Activated CD4-positive, alpha-beta T cell treated with anti-CD3 and anti-CD28 coated beads, Interleukin-2, amount 50 U/mL, for 1 hour (primary cell): ENCODE data around the gene SPEN.

Experiments
- DNase-seq: peaks from one replicate; pipeline ENCODE4 v3.0.0-alpha.2; 2020

Gene SPEN

DNA sequence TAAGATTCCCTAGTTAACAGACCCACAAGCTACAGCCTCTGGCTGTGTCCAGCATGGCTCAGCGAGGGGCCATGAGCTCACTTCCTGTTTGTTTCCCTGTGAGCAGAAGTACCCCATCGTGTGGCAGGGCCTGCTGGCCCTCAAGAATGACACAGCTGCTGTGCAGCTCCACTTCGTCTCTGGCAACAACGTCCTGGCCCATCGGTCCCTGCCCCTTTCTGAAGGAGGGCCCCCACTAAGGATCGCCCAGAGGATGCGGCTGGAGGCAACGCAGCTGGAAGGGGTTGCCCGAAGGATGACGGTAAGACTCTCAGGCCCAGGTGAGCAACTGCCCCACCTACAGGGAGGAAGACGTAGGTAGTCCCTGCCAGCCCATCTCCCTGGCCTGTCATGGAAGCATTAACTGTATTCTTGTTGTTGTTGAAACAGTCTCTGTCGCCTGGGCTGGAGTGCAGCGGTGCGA, 90.2 kb downstream of the SPEN start:
- DNase-seq = no peak

DNA sequence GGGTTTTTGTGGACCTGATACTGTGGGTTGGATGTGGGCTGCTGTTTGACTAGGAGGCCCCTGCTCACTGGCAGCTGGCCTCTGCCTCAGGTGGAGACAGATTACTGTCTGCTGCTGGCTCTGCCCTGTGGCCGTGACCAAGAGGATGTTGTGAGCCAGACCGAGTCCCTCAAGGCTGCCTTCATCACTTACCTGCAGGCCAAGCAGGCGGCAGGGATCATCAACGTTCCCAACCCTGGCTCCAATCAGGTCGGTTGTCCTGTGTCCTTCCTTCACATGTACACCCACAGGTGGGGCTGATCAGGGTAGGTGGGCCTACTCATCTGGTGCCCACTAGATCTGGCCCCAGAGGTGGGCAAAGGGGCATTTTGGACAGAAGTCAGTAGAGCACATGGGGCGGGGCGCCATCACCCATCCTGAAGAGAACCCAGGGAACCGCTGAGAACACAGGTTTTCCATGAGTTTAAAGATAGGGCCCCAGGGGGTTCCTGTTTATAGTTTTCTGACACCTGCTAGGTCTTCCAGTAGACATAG, 91.2 kb downstream of the SPEN start:
- no peak for DNase-seq

- no peak for DNase-seq
Observed at GRCh38 chr1:15939181-15940109, 91.9 kb downstream of the SPEN start.

DNA sequence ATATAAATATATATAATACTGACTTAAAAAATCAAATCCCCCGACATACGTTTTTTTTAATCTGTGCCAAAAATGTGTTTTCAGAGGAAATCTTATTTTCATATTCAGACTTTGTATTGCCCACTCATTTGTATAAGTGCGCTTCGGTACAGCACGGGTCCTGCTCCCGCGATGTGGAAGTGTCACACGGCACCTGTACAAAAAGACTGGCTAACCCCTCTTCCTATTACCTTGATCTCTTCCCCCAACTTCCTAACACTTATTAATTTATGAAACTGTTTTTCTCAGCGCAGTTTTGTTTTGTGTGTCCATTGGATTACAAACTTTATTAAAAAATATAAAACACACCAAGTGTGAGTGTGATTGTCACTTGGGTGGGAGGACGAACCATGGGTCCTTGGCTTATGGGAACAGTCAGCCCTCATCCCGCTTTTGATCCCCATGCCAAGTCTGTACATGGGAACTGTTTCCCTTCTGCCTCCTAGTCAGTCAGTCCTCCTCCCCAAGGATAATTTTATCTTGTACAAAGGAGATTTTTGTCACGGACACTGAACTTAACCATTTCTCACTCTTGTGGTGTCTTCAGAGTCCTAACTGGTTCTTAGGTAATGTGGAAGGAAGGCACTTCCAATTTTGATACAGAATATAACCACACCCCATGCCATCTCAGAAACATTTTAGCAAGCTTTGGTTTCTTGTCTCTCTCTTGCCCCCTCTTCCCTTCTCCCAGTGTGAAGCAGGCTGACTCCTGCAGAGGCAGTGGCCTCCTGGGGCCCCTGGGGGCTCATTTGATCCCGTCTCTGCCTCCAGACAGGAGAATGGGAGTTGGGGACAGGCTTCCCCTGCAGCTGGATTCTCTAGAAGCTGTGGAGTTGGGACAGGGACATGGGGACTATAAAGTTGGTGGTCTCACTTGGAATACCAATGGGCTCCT, 92.9 kb downstream of the SPEN start:
- no peak for DNase-seq

DNA sequence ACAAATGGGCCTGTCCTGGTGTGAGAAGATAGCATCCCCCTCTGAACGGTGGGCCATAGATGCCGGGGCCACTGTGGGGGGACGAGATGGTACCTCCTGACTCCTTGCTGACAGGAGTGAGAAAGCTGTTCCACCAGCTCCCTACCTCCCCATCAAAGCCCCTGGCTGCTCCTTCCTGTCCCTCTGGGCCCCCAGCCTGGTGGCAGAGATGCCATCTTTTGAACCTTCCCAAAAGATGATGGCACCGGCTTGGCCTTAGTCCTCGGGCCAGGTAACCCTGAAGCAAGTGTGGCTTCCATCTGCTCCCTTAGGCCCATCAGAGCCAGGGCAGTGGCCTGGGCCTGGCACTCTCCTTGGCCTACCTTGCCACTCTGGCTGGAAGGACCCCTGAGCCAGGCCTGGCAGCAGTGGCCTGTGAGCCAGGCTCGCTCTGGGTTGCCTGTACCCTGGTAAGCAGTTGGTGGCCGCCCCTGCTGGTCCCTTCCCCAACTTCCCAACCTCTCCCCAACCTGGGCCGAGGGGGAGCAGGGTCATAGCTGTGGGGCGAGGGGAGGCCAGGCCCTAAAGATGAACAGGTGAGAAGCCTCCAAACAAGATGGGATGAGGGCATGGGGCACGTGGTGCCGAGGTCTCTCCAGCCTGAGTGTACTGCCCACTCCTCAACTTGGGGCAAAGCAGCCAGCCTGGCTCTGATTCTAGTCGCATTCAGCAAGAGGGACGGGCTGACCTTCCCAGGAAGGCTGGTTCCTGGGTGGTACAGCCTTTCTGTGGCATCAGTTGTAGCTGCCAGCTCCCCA, 93.7 kb downstream of the SPEN start:
- no peak for DNase-seq

GRCh38 chr1:15941899-15942660, 94.6 kb downstream of the SPEN start:
- DNase-seq = no peak

GRCh38 chr1:15942661-15943327, 95.3 kb downstream of the SPEN start:
- no peak for DNase-seq

DNA sequence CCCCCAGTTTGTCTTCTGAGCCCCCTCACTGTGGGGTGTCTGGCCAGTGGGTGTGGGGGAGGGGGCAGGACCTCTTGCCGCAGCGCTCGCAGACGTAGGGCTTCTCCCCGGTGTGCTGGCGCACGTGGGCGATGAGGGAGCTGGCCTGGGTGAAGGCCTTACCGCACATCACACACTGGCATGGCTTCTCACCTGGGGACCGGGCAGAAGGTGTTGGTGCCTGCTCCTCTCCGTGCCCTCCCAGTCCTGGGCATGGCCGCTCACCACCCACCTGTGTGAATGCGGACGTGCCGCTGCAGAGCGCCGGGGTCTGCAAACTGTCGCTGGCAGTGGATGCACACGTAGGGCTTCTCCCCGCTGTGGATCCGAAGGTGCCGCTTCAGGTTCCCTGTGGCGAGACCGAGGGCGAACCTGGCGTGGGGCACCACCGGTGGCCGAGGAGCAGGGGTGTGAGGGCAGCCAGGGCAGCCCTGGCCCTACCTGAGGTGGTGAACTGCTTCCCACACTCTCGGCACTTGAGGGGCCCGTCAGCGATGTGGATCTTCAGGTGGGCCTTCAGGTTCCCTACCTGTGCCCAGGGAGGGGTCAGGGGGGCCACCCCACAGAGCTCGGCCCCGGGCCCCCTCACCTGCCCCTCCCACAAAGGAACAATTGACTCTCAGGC, 96.0 kb downstream of the SPEN start:
- no peak for DNase-seq

GRCh38 chr1:15943992-15944307, 96.4 kb downstream of the SPEN start:
- DNase-seq = no peak

DNA sequence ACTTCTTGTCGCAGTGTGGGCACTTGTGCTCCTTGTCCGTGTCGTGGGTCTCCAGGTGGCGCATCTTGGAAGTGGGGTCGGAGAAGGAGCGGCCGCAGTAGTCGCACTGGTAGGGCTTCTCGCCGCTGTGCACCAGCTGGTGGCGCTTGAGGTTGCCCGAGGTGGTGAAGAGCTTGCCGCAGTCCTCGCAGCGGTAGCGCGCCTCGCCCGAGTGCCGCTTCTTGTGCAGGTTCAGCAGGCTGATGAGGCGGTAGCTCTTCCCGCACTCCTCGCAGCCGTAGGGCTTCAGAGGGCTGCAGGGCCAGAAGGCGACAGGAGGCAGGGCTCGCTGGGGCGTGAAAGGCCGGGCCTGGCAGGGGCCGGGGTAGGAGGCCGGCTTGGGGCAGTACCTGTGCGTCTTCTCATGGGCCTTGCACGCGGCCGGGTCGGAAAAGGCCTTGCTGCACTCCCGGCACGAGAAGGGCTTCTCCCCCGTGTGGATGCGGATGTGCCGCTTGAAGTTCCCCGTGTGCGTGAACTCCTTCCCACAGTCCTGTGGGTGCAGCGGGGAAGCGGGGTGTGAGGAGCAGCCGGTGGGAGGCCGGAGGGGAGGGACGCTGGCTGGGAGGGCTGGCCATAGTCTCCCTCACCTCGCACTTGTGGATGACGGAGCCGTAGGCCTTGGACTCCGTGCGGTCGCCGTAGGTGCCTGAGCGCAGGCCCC, 97.0 kb downstream of the SPEN start:
- no peak for DNase-seq

- DNase-seq = no peak
Observed at GRCh38 chr1:15945011-15945831, 97.7 kb downstream of the SPEN start.

- no peak for DNase-seq
Observed at GRCh38 chr1:15945832-15946448, 98.4 kb downstream of the SPEN start.

GRCh38 chr1:15946571-15947381, 99.3 kb downstream of the SPEN start:
- no peak for DNase-seq

- no peak for DNase-seq
Observed at GRCh38 chr1:15947382-15948090, 100.0 kb downstream of the SPEN start.

GRCh38 chr1:15948091-15948591, 100.6 kb downstream of the SPEN start:
- no peak for DNase-seq

DNA sequence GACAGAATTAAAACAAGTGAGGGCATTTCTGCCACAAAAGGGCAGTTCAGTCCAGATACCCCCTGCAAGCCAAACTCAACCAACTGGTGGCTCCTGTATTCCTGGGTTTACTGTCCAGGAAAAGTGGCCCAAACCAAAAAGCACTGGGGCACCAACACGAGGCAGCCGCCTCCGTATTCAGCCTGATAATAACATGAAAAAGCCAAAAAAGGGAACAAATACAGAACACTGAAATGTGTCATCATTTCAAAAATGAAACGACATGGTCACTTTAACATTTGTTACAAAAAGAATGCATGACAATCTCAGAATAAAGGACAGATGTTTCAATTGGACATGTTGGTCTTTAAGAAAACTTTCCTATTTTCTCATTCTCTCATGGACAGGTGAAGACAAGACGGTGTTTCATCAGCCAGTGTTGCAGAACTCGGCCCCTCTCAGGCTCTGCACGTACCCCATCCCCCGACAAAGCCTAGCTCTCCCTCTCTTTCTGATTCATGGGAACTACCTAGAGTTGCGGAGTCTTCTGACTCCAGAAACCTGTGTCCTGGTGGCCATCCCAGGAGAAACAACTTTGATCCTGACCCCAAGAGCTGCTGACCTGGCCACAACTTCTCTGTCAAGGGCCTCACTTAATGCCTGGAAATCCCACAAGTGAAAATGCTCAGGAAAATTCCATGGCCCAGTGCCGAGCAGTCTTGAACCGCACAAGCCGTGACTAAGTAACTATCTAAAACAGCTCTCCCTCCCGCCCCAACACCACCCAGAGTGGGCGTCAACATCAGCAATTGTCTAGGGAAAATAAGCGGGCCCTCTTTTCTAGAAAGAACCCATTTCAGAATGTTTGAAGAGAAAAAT, 101.3 kb downstream of the SPEN start:
- DNase-seq = no peak
